Subcutaneous adipose tissue (tissue), 4 donors: ENCODE results near the gene FAM193A. TPM values are rescaled to one million over a fixed set of nuclear protein-coding genes. Genes with fewer than 3 reads are reported as not detected.

ENCODE experiments used
- total RNA-seq, 4 donors: library from RNA; depleted of rRNA; stranded (reverse); fragments of >200 nt; gene quantifications; one replicate each; pipeline ENCODE4 v1.1.0, GENCODE V29; 2016
- TF ChIP-seq, protein P1 (sequence below): fragments of 450-650 bp; IDR thresholded peaks from one replicate; pipeline ENCODE4 v1.5.1; 2016; ENCODE audit warnings: low read depth, mild to moderate bottlenecking, control low read depth, antibody characterized with exemption, moderate library complexity

Gene FAM193A
- total RNA-seq, 4 donors from 2014 or later = 16.5 to 39.2 (median 24.0) TPM

DNA sequence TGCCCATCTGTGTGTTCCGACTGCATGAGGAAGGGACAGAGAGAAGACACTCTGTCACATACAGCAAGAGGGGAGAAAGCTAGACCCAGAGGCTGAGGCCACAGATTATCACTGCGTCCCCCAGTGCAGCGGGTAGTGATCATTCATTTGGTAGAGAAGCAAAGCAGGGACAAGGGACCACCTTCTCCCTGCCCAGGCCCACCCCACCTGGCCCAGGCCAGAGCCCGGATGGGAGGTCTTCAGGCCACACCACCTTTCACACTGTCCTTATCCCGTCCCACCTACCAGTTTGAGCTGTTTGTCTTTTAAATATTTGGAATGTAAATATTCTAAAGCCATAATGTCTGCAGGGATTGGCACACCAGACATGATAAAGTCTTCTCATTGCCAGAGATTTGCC is 209.1 kb downstream of the FAM193A start:
- TF ChIP-seq, protein P1, sequence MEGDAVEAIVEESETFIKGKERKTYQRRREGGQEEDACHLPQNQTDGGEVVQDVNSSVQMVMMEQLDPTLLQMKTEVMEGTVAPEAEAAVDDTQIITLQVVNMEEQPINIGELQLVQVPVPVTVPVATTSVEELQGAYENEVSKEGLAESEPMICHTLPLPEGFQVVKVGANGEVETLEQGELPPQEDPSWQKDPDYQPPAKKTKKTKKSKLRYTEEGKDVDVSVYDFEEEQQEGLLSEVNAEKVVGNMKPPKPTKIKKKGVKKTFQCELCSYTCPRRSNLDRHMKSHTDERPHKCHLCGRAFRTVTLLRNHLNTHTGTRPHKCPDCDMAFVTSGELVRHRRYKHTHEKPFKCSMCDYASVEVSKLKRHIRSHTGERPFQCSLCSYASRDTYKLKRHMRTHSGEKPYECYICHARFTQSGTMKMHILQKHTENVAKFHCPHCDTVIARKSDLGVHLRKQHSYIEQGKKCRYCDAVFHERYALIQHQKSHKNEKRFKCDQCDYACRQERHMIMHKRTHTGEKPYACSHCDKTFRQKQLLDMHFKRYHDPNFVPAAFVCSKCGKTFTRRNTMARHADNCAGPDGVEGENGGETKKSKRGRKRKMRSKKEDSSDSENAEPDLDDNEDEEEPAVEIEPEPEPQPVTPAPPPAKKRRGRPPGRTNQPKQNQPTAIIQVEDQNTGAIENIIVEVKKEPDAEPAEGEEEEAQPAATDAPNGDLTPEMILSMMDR = no peak

DNA sequence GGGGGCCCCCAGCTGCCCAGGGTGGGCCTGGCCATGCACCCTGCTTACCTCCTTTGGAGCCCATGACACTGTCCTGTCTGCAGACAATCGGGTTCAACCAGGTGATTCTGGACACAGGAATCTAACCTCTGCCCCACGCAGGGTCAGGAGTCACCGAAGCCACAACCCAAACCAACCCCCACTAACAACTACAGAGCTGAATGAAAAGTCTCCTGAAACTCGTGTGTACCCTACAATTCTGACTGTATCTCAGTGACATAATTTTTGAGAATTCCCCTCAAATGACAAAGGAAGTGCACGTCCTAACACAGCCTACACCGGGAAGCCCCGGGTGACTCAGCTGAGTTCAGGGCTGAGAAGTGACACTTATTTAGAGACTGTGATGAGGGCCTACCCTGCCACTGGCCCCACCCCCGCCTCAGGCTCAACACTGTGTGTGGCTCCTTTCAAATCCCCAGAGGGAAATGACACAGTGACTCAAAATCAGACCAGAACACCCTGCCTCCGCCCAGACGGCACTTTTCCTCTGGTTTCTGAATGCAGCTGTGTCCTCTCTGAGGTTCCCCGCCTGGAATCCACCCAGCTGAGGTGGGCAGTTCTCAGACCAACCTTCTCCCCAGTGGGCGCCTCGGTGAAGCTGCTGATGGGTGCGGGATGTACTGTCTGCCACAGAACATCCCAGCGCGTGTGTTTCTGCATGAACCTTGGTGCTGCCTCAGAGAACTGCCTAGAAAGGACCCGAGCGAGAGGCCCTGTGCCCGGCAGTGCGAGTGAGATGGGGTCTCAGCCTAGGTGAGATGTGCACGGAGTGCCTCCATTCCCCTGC is 209.7 kb downstream of the FAM193A start:
- TF ChIP-seq, protein P1 = no peak

DNA sequence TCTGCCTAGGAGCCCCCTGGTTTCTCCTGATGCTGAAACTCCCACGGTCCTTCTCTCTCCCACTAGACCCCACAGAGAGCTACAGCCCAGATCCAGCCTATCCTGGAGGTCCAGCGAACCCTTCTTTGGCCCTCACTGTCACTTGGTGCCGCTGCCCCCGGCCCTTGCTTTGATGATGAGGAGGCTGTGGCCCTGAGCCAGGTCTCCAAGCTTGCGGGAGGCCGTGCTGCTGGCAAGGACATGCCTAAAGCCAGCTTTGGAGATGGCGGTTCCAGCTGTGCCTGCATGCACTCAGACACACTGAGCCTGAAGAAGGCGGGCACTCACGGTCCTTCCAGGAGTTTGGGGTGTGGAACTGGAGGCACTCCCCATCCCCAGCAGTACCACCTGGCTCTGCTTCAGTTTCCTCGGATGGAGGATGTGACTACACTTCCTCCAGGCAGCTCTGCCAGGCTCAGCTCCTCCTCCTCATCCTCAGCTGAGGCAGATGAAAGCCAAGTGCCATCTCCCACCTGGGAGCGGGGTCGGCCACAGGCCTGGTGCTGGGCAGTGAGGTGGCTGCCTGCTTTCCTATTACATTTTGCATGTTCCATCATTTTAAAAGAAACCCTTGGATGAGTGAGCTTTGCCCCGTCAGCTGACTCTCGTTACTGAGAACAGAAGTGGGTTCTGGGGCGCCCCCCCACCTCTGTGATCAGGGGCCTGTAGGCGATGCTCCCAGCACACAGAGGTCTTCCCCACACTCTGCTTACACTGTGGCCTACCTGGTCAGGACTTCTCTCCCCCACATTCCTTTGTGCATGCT is 210.6 kb downstream of the FAM193A start:
- TF ChIP-seq, protein P1 = no peak

DNA sequence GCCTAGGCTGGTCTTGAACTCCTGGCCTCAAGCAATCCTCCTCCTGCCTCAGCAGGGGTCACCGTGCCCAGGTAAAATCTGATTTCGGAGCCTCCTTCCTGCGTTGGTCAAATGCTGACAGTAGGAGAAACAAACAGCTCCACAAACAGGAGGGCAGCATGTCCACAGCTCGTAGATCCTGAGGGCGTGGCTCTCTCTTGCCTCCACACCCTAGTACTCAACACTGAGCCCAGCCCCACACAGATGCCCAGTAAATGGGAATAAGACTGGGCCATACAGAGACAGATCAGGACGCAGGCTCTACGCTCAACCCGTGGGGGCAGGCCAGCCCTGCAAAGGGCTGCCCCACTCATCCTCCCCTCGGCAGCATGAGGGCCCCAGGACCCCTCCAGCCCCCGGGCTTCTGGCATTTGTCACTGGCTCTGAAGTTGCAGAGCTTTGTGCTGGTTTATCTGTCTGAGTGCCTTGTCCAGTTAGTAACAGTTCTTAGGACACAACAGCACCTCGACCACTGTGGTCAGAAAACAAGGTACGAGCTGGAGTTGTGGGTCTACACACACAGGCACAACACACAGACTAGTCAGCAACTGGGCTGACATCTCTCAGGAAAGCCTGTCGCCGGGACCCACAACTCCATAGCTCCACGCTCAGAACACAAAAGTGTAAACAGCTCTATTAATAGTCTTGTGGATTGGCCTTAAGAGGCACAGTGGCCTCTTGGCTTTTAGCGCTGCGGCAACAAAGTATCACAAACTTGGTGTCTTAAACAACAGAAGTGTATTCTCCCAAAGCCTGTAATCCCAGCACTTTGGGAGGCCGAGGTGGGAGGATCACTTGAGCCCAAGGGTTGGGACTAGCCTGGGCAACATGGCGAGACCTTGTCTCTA is 214.5 kb downstream of the FAM193A start:
- TF ChIP-seq, protein P1 = no peak

DNA sequence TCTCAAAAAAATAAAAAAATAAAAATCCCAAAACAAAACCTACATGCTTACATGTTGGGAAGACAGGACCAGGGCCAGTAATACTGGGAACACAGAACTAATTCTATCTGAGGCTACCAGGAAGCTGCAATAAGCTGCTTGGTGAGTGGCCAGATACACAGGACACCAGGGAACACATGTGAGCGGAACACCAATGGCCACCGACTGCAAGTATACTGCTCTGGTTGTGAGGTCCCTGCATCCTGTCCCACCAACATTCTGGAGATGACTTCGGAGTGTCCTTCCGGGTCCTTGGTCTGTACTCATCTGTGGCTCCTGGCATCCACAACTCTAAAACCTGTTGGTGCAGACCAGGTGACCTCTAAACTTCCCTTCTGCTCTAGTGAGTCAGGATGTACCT is 217.0 kb downstream of the FAM193A start:
- TF ChIP-seq, protein P1 = no peak

DNA sequence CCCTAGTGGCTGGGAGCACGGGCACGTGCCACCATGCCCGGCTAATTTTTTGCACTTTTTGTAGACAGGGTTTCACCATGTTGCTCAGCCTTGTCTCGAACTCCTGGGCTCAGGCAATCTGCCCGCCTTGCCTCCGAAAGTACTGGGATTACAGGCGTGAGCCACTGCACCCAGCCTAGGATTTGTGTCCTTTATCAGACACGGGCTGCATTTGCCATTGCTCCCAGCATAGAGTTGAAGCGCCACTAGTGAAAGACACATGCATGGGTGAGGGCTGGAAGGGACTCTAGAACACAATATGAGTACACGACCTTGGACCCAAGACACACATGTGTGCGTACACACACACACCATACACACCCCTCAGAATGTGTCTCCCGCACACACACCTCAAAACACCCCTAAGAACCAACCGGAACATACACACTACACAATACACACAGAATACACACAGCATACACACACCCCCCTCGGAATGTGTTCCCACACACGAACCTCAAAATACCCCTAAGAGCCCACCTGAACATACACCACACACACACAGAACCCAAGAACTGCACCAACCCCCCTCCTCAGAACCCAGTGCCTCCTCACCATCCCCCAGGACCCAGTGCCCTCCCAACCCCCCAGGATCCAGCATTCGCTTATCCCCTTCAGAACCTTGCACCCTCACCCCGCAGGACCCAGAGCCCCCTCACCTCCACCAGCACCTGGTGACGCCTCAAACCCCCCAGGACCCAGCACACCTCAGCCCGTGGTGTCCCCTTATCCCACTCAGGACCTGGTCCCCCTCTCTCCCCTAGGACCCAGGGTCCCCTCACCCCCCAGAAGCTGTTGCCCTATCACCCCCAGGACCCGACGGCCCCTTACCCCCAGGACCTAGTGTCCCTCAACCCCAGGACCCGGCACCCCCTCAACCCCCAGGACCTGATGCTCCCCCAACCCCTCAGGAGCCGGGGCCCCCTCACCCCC is 218.7 kb downstream of the FAM193A start:
- TF ChIP-seq, protein P1 = no peak
